CD4-positive, CD25-positive, alpha-beta regulatory T cell (primary cell): Measurements from ENCODE around the gene ARHGAP27. TPM values are rescaled to one million over a fixed set of nuclear protein-coding genes. Genes with fewer than 3 reads are reported as not detected.
"Not testable (repeated sequence)": the region's sequence is repeated elsewhere in the genome, so short reads cannot be mapped to it uniquely, and the experiment has no call there.

Experiments used
- ATAC-seq, 2 donors: fragments of 150-1000 bp; cut with Tn5 transposase; one replicate each; pipeline ENCODE4 v1.10.0; 2021; ENCODE audit warnings: low read depth in 2 of 2, moderate number of reproducible peaks in 2 of 2, moderate library complexity in 1 of 2
- DNase-seq, 3 donors: peaks; one replicate each; pipeline versions ENCODE4 v3.0.0 to v3.0.0-alpha.2; 2012 to 2022; ENCODE audit warnings: mixed read lengths in 1 of 3
- H3K27ac ChIP-seq: one replicate; pipeline ENCODE4 v1.7.0; 2013; ENCODE audit warnings: mild to moderate bottlenecking, low read length; ENCODE audit not compliant: insufficient read depth, poor library complexity, severe bottlenecking
- H3K27me3 ChIP-seq: one replicate; pipeline ENCODE4 v1.7.0; 2013; ENCODE audit warnings: low read length; ENCODE audit not compliant: control insufficient read depth, insufficient read depth
- H3K36me3 ChIP-seq: one replicate; pipeline ENCODE4 v1.7.0; 2013; ENCODE audit warnings: mild to moderate bottlenecking, low read length, moderate library complexity; ENCODE audit not compliant: control insufficient read depth, insufficient read depth
- H3K4me1 ChIP-seq: 2 replicates; pipeline ENCODE4 v1.7.0; 2013; ENCODE audit warnings: mild to moderate bottlenecking, low read length; ENCODE audit not compliant: insufficient read depth, control insufficient read depth, poor library complexity, severe bottlenecking
- H3K4me3 ChIP-seq: one replicate; pipeline ENCODE4 v1.7.0; 2013; ENCODE audit warnings: low read depth, mild to moderate bottlenecking, low read length, moderate library complexity
- H3K9me3 ChIP-seq, 2 experiments: 1 replicate in 1 of 2; 2 replicates in 1 of 2; pipeline ENCODE4 v1.7.0; 2013; ENCODE audit warnings: low read length in 2 of 2, mild to moderate bottlenecking in 1 of 2, moderate library complexity in 1 of 2; ENCODE audit not compliant: control insufficient read depth in 2 of 2
- H3K27ac Mint-ChIP-seq, 3 donors: one replicate each; pipeline ENCODE4 v1.8.0; 2020 to 2022; ENCODE audit warnings: mild to moderate bottlenecking in 3 of 3, mixed read lengths in 3 of 3, moderate library complexity in 2 of 3
- H3K27me3 Mint-ChIP-seq: one replicate; pipeline ENCODE4 v1.8.0; 2022; ENCODE audit warnings: mild to moderate bottlenecking, mixed read lengths
- H3K36me3 Mint-ChIP-seq: one replicate; pipeline ENCODE4 v1.8.0; 2020; ENCODE audit warnings: mixed read lengths
- H3K4me1 Mint-ChIP-seq, 4 donors: one replicate each; pipeline ENCODE4 v1.8.0; 2020 to 2022; ENCODE audit warnings: mixed read lengths in 4 of 4, mild to moderate bottlenecking in 1 of 4
- H3K4me3 Mint-ChIP-seq, 4 donors: one replicate each; pipeline ENCODE4 v1.8.0; 2020 to 2022; ENCODE audit warnings: mild to moderate bottlenecking in 4 of 4, mixed read lengths in 4 of 4, moderate library complexity in 3 of 4
- H3K9me3 Mint-ChIP-seq, 7 donors: one replicate each; pipeline ENCODE4 v1.8.0; 2020 to 2022; ENCODE audit warnings: mixed read lengths in 7 of 7, mild to moderate bottlenecking in 3 of 7, moderate library complexity in 2 of 7
- polyA plus RNA-seq, 4 donors: library from polyadenylated mRNA; unstranded; fragments of 300-500 nt; fragmentation: Illumina TruSeq; gene quantifications; one replicate each; pipeline ENCODE4 v1.2.3, GENCODE V29; 2021
- total RNA-seq: library from RNA; stranded (reverse); gene quantifications from one replicate; pipeline ENCODE4 v1.2.3, GENCODE V29; 2022

The ARHGAP27 gene
- total and polyA plus RNA-seq, 5 donors from 2014 or later, result 23.9 to 78.5 (median 26.0) TPM

- not testable (repeated sequence) for H3K4me3 ChIP-seq, H3K9me3 ChIP-seq, H3K27me3 ChIP-seq, H3K27me3 Mint-ChIP-seq, H3K36me3 ChIP-seq, H3K27ac ChIP-seq, H3K4me3 Mint-ChIP-seq, H3K4me1 ChIP-seq, H3K9me3 Mint-ChIP-seq
- peak overlapping the region in 1 of 3 donors; percentile 63 for H3K27ac Mint-ChIP-seq
- peaks cover 0 to 11% (median 2%) of the 10 kb centered on the region in 4 donors for H3K4me1 Mint-ChIP-seq
- ATAC-seq (peak; percentile 78 to 84), DNase-seq (peak in 1 of 3 donors; percentile 77)
- peaks cover 15% of the 10 kb centered on the region for H3K36me3 Mint-ChIP-seq
These were observed 29.1 kb upstream of the ARHGAP27 start for GRCh38 chr17:45461524-45462327.

- not testable (repeated sequence) for H3K9me3 Mint-ChIP-seq, ATAC-seq
These were observed 27.8 kb upstream of the ARHGAP27 start for GRCh38 chr17:45460422-45460821.

GRCh38 chr17:45454341-45454740, 21.7 kb upstream of the ARHGAP27 start:
- not testable (repeated sequence) for ATAC-seq, H3K27ac ChIP-seq, H3K27ac Mint-ChIP-seq, H3K27me3 ChIP-seq, H3K9me3 Mint-ChIP-seq, H3K27me3 Mint-ChIP-seq, H3K4me3 ChIP-seq, H3K4me1 ChIP-seq, H3K4me3 Mint-ChIP-seq, H3K9me3 ChIP-seq, DNase-seq, H3K4me1 Mint-ChIP-seq
- peaks cover 21% of the 10 kb centered on the region for H3K36me3 Mint-ChIP-seq
- peaks cover 13% of the 10 kb centered on the region for H3K36me3 ChIP-seq

More at GRCh38 chr17:45460422-45460821, 27.8 kb upstream of the ARHGAP27 start:
- not testable (repeated sequence) for H3K27me3 Mint-ChIP-seq, H3K27me3 ChIP-seq, H3K4me3 Mint-ChIP-seq, H3K4me1 ChIP-seq, H3K27ac ChIP-seq, DNase-seq, H3K9me3 ChIP-seq, H3K4me3 ChIP-seq, H3K36me3 ChIP-seq
- Mint-ChIP-seq H3K27ac (peak overlapping the region in 1 of 3 donors; percentile 63), H3K36me3 (peaks cover 23% of the 10 kb centered on the region), H3K4me1 (peaks cover 0 to 11% (median 2%) of the 10 kb centered on the region in 4 donors)

GRCh38 chr17:45453731-45454130, 21.1 kb upstream of the ARHGAP27 start:
- not testable (repeated sequence) for H3K9me3 Mint-ChIP-seq, H3K4me3 ChIP-seq, H3K9me3 ChIP-seq, DNase-seq, H3K4me1 Mint-ChIP-seq, H3K4me3 Mint-ChIP-seq, ATAC-seq, H3K27me3 ChIP-seq, H3K27ac ChIP-seq, H3K27ac Mint-ChIP-seq, H3K27me3 Mint-ChIP-seq, H3K4me1 ChIP-seq
- H3K36me3 ChIP-seq, result peaks cover 11% of the 10 kb centered on the region
- H3K36me3 Mint-ChIP-seq, result peaks cover 18% of the 10 kb centered on the region

GRCh38 chr17:45453225-45453534, 20.5 kb upstream of the ARHGAP27 start:
- not testable (repeated sequence) for DNase-seq, H3K9me3 Mint-ChIP-seq, H3K9me3 ChIP-seq, H3K4me1 ChIP-seq, H3K4me3 Mint-ChIP-seq, H3K27me3 ChIP-seq, ATAC-seq, H3K27ac ChIP-seq, H3K4me1 Mint-ChIP-seq, H3K27me3 Mint-ChIP-seq, H3K27ac Mint-ChIP-seq, H3K4me3 ChIP-seq
- H3K36me3 Mint-ChIP-seq, result peaks cover 18% of the 10 kb centered on the region
- H3K36me3 ChIP-seq, result peaks cover 13% of the 10 kb centered on the region

GRCh38 chr17:45452329-45453224, 19.9 kb upstream of the ARHGAP27 start:
- H3K27me3 Mint-ChIP-seq, H3K9me3 ChIP-seq, H3K4me3 ChIP-seq, H3K27ac ChIP-seq, H3K9me3 Mint-ChIP-seq, DNase-seq, H3K27ac Mint-ChIP-seq, H3K4me1 ChIP-seq, H3K27me3 ChIP-seq, H3K4me3 Mint-ChIP-seq, ATAC-seq: not testable (repeated sequence)
- peaks cover 13% of the 10 kb centered on the region for H3K36me3 ChIP-seq
- H3K4me1 Mint-ChIP-seq, result peaks cover 0 to 12% (median 4%) of the 10 kb centered on the region in 4 donors
- H3K36me3 Mint-ChIP-seq, result peaks cover 18% of the 10 kb centered on the region

- H3K27me3 Mint-ChIP-seq, result not testable (repeated sequence)
These were observed 19.0 kb upstream of the ARHGAP27 start for GRCh38 chr17:45451660-45452059.

More at GRCh38 chr17:45451660-45452059, 19.0 kb upstream of the ARHGAP27 start:
- Mint-ChIP-seq H3K4me1 (peaks cover 0 to 20% (median 4%) of the 10 kb centered on the region in 4 donors), H3K36me3 (peaks cover 17% of the 10 kb centered on the region)
- not testable (repeated sequence) for H3K4me3 ChIP-seq, DNase-seq, H3K27ac Mint-ChIP-seq, H3K27me3 ChIP-seq, H3K27ac ChIP-seq, H3K4me3 Mint-ChIP-seq, ATAC-seq, H3K9me3 ChIP-seq, H3K4me1 ChIP-seq, H3K9me3 Mint-ChIP-seq
- peaks cover 13% of the 10 kb centered on the region for H3K36me3 ChIP-seq
